CD14-positive monocyte (primary cell): ENCODE results near the gene PKP4. TPM values are rescaled to one million over a fixed set of nuclear protein-coding genes. Genes with fewer than 3 reads are reported as not detected.
A peak's percentile ranks its signal among the peaks of the same experiment; 100 is the strongest.

Experiments
- DNase-seq, 3 donors: peaks; one replicate each; pipeline ENCODE4 v3.0.0-alpha.2; 2011 to 2022
- H2AFZ ChIP-seq: 2 replicates; pipeline ENCODE4 v1.6.0; 2012; ENCODE audit warnings: mild to moderate bottlenecking, low read depth, low read length, inconsistent platforms; ENCODE audit not compliant: insufficient read depth, poor library complexity, severe bottlenecking
- H3K27ac ChIP-seq, 2 donors: 1 replicate in 1 of 2; 2 replicates in 1 of 2; pipeline ENCODE4 v1.5.1; 2012 to 2013; ENCODE audit warnings: low read length in 2 of 2, control low read depth in 1 of 2, inconsistent platforms in 1 of 2, low read depth in 1 of 2, mild to moderate bottlenecking in 1 of 2
- H3K27me3 ChIP-seq, 2 donors: one replicate each; pipeline versions ENCODE4 v1.6.0 to v1.6.1; 2011 to 2013; ENCODE audit warnings: low read length in 2 of 2; ENCODE audit not compliant: control insufficient read depth in 2 of 2, insufficient read depth in 2 of 2
- H3K36me3 ChIP-seq, 2 donors: replicated peaks in 1 of 2; 1 replicate in 1 of 2; 2 replicates in 1 of 2; pipeline versions ENCODE4 v1.5.1 to v1.6.1; 2012 to 2013; ENCODE audit warnings: low read length in 2 of 2, control low read depth in 1 of 2, inconsistent platforms in 1 of 2, mild to moderate bottlenecking in 1 of 2; ENCODE audit not compliant: insufficient read depth in 2 of 2, control insufficient read depth in 1 of 2
- H3K4me1 ChIP-seq, 2 donors: 1 replicate in 1 of 2; 2 replicates in 1 of 2; pipeline versions ENCODE4 v1.5.1 to v1.6.1; 2012 to 2013; ENCODE audit warnings: low read length in 2 of 2, control low read depth in 1 of 2, inconsistent platforms in 1 of 2, mild to moderate bottlenecking in 1 of 2, moderate library complexity in 1 of 2; ENCODE audit not compliant: insufficient read depth in 2 of 2, control insufficient read depth in 1 of 2
- H3K4me2 ChIP-seq: replicated peaks from 2 replicates; pipeline ENCODE3; 2012; ENCODE audit warnings: low read length, moderate library complexity, mild to moderate bottlenecking; ENCODE audit not compliant: poor library complexity, severe bottlenecking; ENCODE audit errors: extremely low read depth
- H3K4me3 ChIP-seq, 3 experiments: fragments of 200-600 bp in 1 of 3; sonication (generic) in 1 of 3; replicated peaks in 1 of 3; 1 replicate in 2 of 3; 2 replicates in 1 of 3; pipeline ENCODE4 v1.5.1; 2011 to 2013; ENCODE audit warnings: low read length in 3 of 3, mild to moderate bottlenecking in 3 of 3, control low read depth in 2 of 3, low read depth in 2 of 3, inconsistent platforms in 1 of 3, moderate library complexity in 1 of 3
- H3K79me2 ChIP-seq: 2 replicates; pipeline ENCODE4 v1.6.0; 2012; ENCODE audit warnings: mild to moderate bottlenecking, control low read depth, inconsistent platforms, low read length, moderate library complexity; ENCODE audit not compliant: insufficient read depth
- H3K9ac ChIP-seq: 2 replicates; pipeline ENCODE4 v1.6.0; 2017; ENCODE audit warnings: low read length, mild to moderate bottlenecking; ENCODE audit not compliant: insufficient read depth, poor library complexity, severe bottlenecking
- H3K9me3 ChIP-seq, 2 donors: replicated peaks in 1 of 2; 1 replicate in 1 of 2; 2 replicates in 1 of 2; pipeline versions ENCODE4 v1.5.1 to v1.6.1; 2012 to 2013; ENCODE audit warnings: low read length in 2 of 2, control low read depth in 1 of 2; ENCODE audit not compliant: control insufficient read depth in 1 of 2, insufficient read depth in 1 of 2
- H4K20me1 ChIP-seq: 2 replicates; pipeline ENCODE4 v1.6.0; 2012; ENCODE audit warnings: mild to moderate bottlenecking, low read length, control low read depth, moderate library complexity; ENCODE audit not compliant: insufficient read depth
- H3K27ac Mint-ChIP-seq, 7 donors: one replicate each; pipeline ENCODE4 v1.8.0; 2020; ENCODE audit warnings: mild to moderate bottlenecking in 7 of 7, mixed read lengths in 7 of 7, moderate library complexity in 6 of 7, inconsistent platforms in 2 of 7
- H3K27me3 Mint-ChIP-seq, 3 donors: one replicate each; pipeline ENCODE4 v1.8.0; 2021 to 2022; ENCODE audit warnings: low read depth in 3 of 3, mild to moderate bottlenecking in 3 of 3, mixed read lengths in 3 of 3, moderate library complexity in 3 of 3, inconsistent platforms in 1 of 3
- H3K36me3 Mint-ChIP-seq, 2 donors: one replicate each; pipeline ENCODE4 v1.8.0; 2020; ENCODE audit warnings: mixed read lengths in 2 of 2, inconsistent platforms in 1 of 2, mild to moderate bottlenecking in 1 of 2
- H3K4me1 Mint-ChIP-seq: one replicate; pipeline ENCODE4 v1.8.0; 2020; ENCODE audit warnings: mild to moderate bottlenecking, mixed read lengths
- H3K4me3 Mint-ChIP-seq, 2 donors: one replicate each; pipeline ENCODE4 v1.8.0; 2020; ENCODE audit warnings: mild to moderate bottlenecking in 2 of 2, mixed read lengths in 2 of 2, moderate library complexity in 1 of 2
- H3K9me3 Mint-ChIP-seq, 7 donors: one replicate each; pipeline ENCODE4 v1.8.0; 2020 to 2022; ENCODE audit warnings: mixed read lengths in 7 of 7, mild to moderate bottlenecking in 6 of 7, moderate library complexity in 6 of 7, inconsistent platforms in 2 of 7
- CTCF ChIP-seq: fragments of 200-600 bp; IDR thresholded peaks from one replicate; pipeline ENCODE4 v1.8.0; 2022; ENCODE audit warnings: antibody characterized with exemption, mild to moderate bottlenecking
- WGBS: methylation state at CpG from one replicate; pipeline ENCODE4 v1.1.5; 2013; ENCODE audit warnings: missing lambda C conversion rate; ENCODE audit not compliant: insufficient coverage; 5-methylcytosine and 5-hydroxymethylcytosine counted together
- intact Hi-C, 2 donors: fragments of 100-400 bp; cut with micrococcal nuclease; formaldehyde crosslinking; loops; one replicate each; pipeline versions ENCODE4 v1.15.0 to v1.15.1; 2023
- polyA plus RNA-seq, 3 donors: library from polyadenylated mRNA; depleted of rRNA in 1 of 3; unstranded in 2 of 3; stranded (reverse) in 1 of 3; fragments of 300-500 nt in 2 of 3; fragments of >200 nt in 1 of 3; fragmentation: Illumina TruSeq in 2 of 3; gene quantifications; 1 replicate in 2 of 3; 2 replicates in 1 of 3; pipeline ENCODE4 v1.2.3, GENCODE V29; 2012 to 2021

The PKP4 gene
- polyA plus RNA-seq, 3 donors = 0.33 to 9.4 (median 0.73) TPM

GRCh38 chr2:158666969-158667368 is 210.2 kb downstream of the PKP4 start:
- Mint-ChIP-seq H3K27me3 (no peaks in the 10 kb centered on the region), H3K27ac (no peak overlapping the region), H3K36me3 (peaks cover 46 to 50% of the 10 kb centered on the region in 2 donors), H3K4me1 (no peaks in the 10 kb centered on the region), H3K9me3 (no peaks in the 10 kb centered on the region), H3K4me3 (no peak overlapping the region)
- no peak overlapping the region for H3K4me2 ChIP-seq
- no peak overlapping the region for H3K9ac ChIP-seq
- DNase-seq = no peak
- H3K4me1 ChIP-seq = no peaks in the 10 kb centered on the region
- H2AFZ ChIP-seq = no peak overlapping the region
- H3K4me3 ChIP-seq = no peak overlapping the region
- H4K20me1 ChIP-seq = no peaks in the 10 kb centered on the region
- no peaks in the 10 kb centered on the region for H3K27me3 ChIP-seq
- no peaks in the 10 kb centered on the region for H3K9me3 ChIP-seq
- no peak for TF ChIP-seq CTCF
- H3K79me2 ChIP-seq = no peaks in the 10 kb centered on the region
- H3K36me3 ChIP-seq = peaks cover 28 to 88% of the 10 kb centered on the region in 2 donors
- WGBS = 86% methylated on average over 5 of the region's 8 CpGs
- intact Hi-C loops = no loop called here
- H3K27ac ChIP-seq = no peak overlapping the region

- H3K27ac ChIP-seq = no peak overlapping the region
- TF ChIP-seq CTCF = no peak
- Mint-ChIP-seq H3K36me3 (peaks cover 47 to 52% of the 10 kb centered on the region in 2 donors), H3K27ac (peak overlapping the region in 2 of 7 donors; percentile 15 to 64), H3K27me3 (no peaks in the 10 kb centered on the region), H3K4me3 (peak overlapping the region in 1 of 2 donors; percentile 16), H3K9me3 (no peaks in the 10 kb centered on the region), H3K4me1 (no peaks in the 10 kb centered on the region)
- H3K4me2 ChIP-seq = no peak overlapping the region
- no peaks in the 10 kb centered on the region for H3K9me3 ChIP-seq
- peaks cover 26 to 83% of the 10 kb centered on the region in 2 donors for H3K36me3 ChIP-seq
- H3K4me3 ChIP-seq = no peak overlapping the region
- no peaks in the 10 kb centered on the region for H4K20me1 ChIP-seq
- WGBS = 80% methylated on average over 2 of the region's 4 CpGs
- no peak for DNase-seq
- no peak overlapping the region for H2AFZ ChIP-seq
- no peaks in the 10 kb centered on the region for H3K27me3 ChIP-seq
- intact Hi-C loops = no loop called here
- H3K4me1 ChIP-seq = no peaks in the 10 kb centered on the region
- H3K9ac ChIP-seq = no peak overlapping the region
- no peaks in the 10 kb centered on the region for H3K79me2 ChIP-seq
Observed at GRCh38 chr2:158667586-158667985, 210.8 kb downstream of the PKP4 start.
